Occipital lobe (tissue), 2 donors: ENCODE results near the gene CDH23. TPM values are rescaled to one million over a fixed set of nuclear protein-coding genes. Genes with fewer than 3 reads are reported as not detected.

Source experiments
- DNase-seq: peaks from one replicate; lab custom pipeline; 2025; lab: John Stamatoyannopoulos, UW
- total RNA-seq: library from RNA; depleted of rRNA; stranded (reverse); fragments of >200 nt; gene quantifications from one replicate; pipeline ENCODE4 v1.2.3, GENCODE V29; 2014

Gene CDH23
- total RNA-seq, 1 donor from 2014 or later: 1.2 TPM

DNA sequence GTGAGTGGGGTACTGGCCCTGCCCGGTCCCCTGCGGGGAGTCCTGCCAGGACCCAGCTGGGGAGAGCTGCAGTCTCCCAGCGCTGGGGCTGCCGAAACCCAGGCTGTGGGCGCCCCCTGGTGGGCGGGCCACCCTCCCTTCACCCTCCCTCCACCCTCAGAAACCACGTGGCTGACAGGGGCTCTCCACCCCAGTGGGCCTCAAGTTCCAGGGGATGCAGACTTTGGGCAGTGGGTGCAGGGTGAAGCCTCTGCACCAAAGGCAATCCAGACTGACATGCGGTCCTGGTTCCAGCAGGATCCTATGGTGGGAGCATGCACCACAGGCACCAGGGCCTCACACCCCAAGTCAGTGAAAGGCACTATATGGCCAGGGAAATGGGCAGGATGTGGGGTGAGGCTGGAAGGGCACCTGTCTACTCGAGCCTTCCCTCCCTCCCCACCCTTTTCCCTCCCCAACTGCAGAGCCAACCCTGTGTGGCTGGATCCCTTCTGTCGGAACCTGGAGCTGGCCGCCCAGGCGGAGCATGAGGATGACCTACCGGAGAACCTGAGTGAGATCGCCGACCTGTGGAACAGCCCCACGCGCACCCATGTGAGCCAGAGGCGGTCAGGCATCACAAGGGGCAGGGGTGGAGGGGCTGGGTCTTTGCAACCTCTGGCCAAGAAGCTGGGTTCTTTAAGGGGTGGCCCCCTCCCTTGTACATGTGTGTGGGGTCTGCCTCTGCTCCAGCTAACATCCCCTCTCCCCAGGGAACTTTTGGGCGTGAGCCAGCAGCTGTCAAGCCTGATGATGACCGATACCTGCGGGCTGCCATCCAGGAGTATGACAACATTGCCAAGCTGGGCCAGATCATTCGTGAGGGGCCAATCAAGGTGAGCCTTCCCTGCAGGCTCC lies 415.5 kb downstream of the CDH23 start:
- no peak for DNase-seq

DNA sequence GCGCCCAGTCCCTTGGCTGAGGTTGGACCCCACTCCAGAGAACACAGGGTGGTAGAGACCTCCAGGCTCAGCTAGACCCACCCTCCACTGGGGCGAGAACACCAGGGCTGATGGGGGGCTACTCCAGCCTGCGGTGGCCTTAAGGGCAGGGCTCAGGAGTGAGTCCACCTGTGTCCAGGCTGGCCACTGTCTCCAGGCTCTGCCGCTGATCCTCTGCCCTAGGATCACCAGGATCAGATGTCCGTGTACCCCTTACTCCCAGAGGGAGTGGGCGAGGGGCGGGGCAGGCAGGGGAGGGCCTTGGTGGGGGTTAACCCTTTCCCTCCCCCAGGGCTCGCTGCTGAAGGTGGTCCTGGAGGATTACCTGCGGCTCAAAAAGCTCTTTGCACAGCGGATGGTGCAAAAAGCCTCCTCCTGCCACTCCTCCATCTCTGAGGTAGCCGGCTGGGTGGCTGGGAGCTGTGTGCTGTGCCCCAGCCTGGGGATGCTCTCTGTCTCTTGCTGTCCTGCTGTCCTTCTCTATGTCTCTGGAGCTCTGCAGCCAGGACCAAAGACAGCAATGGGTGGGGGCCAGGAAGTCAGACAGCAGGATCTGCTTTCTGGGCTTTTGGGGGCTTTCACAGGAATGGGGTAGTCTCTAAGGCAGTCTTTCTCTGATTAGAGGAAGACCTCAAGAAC lies 416.3 kb downstream of the CDH23 start:
- no peak for DNase-seq

DNA sequence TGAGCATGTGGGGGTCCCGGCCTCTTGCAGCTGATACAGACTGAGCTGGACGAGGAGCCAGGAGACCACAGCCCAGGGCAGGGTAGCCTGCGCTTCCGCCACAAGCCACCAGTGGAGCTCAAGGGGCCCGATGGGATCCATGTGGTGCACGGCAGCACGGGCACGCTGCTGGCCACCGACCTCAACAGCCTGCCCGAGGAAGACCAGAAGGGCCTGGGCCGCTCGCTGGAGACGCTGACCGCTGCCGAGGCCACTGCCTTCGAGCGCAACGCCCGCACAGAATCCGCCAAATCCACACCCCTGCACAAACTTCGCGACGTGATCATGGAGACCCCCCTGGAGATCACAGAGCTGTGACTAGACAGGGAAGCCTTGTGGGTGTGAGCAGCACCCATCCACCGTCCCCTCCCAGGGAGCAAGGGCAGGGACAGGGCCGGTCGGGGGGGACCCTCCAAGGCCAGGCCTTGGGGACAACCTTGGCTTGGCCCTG lies 418.2 kb downstream of the CDH23 start:
- DNase-seq: no peak

DNA sequence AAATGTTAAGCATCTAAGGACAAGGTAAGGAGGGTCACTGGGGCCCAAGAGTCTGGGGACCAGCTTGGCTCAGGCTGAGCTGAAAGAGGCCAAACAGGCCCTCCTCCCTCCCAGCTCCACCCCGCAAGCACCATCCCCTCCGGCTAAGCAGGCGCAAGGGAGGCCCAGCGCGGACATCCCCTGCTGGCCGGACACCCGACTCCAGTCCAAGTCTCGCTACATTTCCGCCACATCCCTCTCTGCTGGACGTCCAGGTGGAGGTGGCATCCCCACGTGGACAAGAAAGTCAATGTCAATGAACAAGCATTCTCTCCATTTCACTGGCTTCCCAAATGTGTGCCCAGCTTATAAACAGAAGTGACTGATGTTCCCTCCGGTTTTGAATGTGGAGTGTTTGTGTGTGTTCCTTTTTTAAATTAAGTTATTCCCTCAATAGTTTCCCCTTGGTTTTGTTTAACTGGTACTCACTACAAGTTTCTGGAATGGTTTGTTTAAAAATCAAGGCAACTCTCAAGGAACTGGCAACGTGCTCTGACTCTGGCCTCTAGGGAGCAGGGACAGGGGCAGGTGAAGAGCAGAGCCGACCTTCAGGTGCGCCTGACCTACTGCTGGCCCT lies 418.9 kb downstream of the CDH23 start:
- DNase-seq: no peak

DNA sequence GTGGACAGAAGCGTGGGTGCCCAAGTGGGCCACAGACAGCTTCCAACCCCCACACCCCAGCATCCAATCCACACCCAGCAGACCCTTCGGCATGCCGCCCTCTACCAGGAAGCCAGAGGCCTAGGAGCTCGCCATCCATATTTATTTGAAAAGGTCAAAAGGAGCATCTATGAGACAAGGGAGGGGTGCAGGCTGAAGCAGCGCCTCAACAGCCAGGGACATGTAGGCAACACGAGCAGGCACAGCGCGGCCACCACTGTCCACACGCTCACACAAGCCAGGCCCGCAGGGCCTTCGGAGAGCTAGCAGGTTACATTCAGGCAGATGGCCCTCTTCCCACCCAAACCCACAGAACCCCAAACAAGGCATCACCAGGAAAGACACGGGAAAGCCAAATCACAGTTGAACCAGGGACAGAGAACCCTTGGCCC lies 419.7 kb downstream of the CDH23 start:
- DNase-seq: no peak

DNA sequence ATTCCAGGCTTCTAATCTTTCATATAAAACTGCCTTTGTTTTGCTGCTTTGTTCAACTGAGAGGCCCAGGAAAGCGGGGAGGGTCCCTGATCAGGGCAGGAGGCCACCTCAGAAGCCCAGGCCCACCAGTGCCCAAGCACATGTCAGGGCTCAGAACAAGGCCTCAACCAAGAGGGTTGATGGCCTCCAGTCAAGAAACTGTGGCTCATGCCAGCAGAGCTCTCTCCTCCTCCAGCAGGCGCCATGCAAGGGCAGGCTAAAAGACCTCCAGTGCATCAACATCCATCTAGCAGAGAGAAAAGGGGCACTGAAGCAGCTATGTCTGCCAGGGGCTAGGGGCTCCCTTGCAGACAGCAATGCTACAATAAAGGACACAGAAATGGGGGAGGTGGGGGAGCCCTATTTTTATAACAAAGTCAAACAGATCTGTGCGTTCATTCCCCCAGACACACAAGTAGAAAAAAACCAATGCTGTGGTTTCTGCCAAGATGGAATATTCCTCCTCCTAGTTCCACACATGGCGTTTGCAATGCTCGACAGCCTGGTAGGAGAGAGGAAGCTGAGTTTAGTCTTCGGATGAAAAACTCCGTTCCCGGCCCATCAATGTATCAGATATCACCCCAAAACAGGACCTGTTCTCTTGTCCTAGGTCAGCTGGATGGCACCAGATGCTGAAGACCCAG lies 420.4 kb downstream of the CDH23 start:
- no peak for DNase-seq

DNA sequence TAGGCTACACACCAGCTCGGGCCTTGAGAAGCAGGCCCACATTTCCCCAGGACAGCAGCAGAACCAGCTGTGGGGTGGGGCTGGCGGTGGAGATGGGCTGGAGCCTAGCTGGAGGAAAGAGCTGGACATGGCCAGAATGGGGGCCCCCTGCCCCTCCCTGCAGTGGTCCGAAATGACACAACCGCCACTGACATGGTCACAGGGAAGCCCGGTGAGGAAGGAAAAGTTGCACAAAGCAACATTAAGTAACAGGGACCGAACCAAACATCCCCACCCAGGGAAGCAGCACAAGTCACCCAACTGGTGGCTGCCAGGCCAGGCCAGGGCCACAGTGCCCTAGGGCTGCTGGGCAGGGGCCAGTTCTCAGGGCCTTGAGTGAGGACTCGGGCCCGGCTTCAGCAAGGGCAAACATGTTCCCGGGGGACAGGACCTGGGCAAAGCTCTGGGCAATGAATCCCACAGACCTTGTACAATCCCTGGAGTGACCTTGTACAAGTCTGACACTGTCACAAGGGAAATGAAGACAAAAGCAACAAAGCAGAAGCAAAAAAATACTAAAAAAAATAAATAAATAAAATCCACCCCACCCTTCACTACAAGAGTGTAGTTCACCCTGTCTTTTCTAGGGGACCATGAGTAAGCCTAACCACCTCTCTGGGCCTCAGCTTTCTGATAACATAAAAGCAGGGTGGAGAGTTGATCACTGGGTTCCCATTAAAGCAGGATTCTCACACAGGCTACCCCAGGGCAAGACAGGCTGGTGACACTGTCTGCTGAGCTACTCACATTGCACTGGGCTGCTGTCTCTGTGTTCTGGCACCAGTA lies 421.3 kb downstream of the CDH23 start:
- DNase-seq: no peak

DNA sequence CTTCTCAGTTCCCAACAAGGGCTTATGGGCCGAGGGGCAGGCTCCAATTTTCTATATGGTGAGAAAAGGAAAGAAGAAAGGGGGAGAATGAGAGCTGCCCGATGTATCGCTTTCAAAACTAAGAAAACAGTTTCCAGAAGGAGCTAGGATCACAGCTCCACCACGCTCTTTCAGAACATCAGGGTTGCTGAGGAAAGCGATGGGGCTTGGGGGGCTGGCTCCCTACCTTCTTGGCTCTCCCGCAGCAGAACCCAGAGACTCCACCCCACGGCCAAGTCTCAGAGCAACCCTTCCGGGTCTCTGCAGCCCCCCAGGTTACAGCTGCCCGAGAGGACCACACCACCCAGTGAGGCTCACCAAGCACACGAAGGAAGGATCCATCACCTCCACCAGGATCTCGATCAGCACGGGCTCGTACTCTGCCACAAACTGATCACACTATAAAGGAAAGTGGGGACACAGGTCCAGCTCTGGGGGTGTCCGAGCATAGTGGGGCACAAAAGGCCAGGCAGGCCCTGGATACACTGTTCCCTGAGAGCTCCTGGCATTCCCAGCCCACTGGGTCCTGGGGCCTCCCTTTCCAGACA lies 422.0 kb downstream of the CDH23 start:
- DNase-seq: no peak

DNA sequence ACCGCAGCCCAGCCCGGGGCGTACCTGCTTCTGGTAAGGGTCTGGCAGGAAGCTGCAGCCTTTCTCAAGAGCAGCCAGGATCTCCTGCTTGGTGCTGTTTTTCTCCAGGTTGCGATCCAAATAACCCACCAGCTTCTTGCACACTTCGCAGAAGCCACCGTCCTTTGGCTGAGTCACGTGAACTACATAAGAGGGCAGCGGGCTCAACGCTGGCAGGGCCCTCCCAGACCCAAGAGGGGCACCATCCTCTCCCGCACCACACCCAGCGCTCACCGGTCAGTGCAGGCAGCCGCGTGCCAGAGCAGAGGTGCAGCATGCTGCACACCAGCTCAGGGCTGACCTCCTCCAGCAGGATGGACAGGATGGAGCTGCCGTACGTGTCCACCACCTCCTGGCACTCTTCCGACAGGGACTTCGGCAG lies 422.7 kb downstream of the CDH23 start:
- no peak for DNase-seq

DNA sequence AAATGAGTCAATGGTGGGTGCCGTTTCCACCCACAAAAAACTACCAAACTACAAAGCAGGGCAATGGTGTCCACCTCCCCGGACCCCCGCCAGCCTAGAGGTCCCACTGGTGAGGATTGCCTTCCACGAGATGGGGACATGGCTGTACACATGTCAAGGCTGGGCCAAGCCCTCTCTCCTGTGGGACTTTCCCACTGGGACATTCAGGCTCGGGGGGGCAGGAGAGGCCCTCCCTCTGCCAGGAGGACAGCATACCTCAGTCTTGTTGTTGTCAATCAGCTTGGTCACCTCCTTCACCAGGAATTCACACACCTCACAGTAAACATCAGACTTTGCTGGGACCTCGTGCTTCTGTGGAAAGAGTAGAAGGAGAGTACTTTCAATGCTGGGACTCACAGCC lies 423.3 kb downstream of the CDH23 start:
- no peak for DNase-seq

DNA sequence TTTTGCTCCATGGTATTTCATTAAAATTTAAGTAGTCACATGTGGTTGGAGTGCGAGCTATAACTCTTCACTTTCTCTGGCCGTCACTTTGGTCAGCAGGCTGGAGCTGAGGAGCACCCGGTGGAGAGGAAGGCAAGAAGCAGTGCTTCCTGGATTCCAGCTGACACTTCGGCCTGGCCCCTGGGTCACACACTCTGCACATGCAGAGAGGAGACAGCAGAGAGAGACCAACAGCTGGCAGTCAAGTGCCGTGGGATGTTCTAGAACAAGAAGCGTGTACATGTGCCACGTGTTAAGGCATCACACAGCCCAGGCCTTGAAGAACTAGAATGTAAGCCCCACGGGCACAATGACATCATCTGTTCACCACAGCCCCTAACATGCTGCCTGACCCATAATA lies 424.2 kb downstream of the CDH23 start:
- DNase-seq: no peak

DNA sequence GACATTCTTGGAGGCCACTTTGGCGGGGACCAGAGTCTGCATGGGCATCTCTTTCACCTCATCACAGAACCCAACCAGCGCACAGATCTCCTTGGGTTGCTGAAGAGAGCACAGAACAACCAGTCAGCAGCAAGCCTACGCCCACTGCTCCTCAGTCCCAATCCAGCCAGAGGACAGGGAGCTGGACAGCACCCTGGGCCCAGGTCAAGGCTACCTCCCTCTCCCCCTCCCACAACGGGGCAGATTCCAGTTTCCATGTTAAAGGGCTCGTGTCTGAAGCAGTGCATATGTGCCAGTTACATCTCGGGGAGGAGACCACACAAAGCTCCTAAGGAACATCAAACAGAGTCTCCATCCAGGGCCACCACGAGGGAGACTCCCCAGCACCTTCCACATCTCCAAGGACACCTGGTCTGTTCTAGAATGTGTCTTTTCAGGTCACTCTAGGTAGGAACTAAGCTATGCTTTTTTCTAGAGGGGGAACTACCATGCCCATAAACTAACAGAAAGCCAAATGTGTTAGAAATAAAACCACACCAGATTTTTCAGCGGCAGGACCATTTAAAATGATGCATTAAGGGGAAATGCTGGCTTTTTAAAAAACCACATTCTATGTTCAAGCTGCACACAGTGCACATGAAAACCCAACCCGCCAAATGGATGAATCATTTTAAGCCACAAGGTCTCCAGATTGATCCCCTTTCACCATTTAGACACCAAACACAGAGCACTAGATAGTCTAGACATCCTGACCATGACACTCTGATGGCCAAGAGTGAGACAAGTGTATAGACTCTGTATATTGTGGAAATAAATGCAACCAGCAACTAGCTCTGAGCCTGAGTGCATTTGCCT lies 425.4 kb downstream of the CDH23 start:
- DNase-seq: no peak

DNA sequence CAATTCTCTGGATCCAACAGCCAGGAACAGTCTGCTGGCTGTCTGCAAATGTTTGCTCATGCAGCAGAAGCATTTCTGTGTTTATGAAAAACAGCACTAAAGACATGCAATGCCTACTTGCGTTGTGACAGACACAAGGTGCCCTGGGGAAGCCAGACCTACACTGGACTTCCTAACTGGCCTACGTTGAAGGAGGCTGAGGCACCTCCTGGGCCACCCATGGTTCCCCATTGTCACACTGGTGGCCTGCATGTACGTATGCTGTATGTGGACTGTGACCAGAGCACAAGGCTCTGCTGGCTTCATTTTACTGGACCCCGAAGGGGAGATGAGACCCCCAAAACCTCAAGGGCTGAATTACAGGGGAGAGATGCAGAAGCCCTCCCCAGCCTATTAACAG lies 426.6 kb downstream of the CDH23 start:
- DNase-seq: no peak

DNA sequence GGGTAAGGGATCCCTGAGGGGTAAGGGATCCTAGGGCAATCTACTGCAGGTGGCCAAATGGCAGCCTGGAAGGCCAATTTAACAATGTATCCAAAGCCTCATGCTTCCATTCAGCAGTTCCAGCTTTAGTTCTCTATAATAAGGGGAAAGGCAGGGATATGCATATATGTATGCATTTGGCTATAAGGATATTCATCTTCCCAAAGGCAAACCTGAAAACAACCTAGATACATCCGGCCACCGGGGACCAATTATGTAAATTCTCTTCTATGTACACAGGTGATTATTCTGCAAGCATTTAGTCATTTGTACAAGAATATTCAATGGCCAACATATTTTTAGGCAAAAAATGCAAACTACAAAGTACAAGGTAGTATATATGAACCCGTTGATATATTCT lies 427.6 kb downstream of the CDH23 start:
- DNase-seq: no peak

DNA sequence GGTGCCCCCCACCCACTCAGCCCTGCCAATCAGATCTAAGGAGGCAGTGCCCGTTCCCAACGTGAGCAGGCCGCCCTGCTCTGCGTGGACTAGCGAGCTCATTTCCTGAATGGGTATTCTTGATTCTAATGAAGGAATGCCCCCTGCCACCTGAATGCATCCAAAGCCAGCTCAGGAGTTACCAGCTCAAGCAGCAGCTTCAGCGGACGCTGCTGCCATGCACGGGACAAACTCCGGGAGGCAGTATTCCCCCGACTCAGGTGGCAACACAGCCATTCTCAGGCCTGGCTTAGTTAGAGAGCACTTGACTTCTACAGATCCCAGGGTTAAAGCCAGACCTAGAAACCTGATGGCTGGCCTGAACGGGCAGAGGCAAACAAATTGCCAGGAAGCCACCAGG lies 428.5 kb downstream of the CDH23 start:
- DNase-seq: no peak

DNA sequence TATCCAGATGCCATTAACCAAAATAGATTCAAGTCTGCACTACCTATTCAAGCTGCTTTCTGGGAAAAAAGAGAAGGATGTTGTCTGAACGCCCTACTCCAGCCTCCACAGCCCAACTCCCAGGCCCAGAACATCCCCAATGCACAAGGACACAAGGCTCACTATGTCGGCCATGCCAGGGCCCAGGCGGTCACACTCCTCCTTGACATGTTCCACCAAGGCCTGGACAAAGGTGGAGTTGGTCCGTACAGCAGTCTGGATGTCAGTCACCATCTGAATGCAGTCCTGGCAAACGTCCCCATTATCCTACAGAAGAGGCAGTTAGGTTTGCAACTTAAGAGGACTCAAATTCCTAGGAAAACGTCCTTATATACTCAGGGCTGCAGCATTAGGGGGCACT lies 431.1 kb downstream of the CDH23 start:
- DNase-seq: no peak

DNA sequence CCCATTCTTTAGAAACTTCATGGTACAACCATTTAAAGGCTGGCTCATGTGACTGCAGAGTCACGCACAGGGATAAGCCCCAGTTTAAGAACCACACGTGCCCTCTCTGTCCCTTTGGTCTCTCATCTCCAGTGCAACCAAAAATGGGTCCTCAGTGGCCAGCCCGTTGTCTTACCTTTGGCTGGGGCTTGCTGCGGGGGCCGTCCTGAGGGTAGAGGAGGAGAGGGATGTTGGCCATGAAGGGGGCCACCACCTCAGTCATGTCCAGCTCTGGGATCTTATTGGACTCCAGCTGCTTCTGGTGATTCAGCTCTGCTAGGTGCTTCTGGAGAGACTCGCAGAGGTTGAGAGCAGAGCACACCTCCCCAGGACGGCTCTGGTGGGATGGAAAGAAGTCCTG lies 432.0 kb downstream of the CDH23 start:
- DNase-seq: no peak

DNA sequence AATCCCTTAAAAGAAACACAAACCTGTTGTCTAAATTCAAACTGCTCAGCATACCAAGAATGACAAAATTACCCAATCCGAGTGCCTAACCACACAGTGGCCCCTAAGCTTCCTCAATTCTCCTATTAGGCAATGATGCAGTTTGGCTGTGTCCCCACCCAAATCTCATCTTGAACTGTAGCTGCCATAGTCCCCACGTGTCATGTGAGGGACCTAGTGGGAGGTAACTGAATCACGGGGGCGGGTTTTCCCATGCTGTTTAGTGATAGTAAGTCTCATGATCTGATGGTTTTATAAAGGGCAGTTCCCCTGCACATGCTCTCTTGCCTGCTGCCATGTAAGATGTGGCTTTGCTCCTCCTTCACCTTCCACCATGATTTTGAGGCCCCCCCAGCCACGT lies 432.5 kb downstream of the CDH23 start:
- no peak for DNase-seq

DNA sequence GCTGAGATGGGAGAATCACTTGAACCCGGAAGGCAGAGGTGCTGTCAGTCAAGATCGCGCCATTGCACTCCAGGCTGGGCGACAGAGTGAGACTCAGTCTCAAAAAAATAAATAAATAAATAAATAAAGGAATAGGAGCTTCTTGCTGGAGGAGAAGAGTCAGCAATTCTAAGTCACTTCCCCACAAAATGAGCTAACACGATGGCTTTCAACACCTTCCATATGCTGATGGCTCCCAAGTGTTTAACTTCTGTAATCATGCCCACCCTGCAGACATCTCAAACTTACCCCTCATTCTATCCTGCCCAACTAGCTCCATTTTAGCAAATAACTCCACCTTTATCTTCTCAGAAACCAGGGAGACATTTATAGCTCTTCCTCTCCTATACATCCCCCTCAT lies 433.2 kb downstream of the CDH23 start:
- no peak for DNase-seq

DNA sequence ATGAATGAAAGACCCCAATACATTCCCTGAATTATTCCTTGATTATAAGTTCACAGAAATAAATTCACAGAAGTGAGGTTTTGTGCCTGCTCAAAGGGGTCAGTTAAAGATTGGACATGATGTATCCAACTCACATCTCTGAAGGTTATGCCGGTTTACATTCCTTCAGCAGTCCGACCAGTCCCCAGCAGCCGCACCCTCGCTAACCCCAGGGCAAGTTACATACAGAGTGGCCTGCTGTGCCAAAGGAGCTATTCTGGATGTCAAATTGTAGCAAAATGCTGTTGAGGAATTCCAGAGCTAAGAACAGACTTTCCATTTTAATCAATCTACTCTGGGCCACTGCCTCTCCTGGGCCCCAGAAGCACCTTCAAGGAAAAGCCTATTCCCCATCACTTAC lies 434.0 kb downstream of the CDH23 start:
- DNase-seq: no peak
